Colonic mucosa (tissue), 4 donors: ENCODE data around the gene ABCD2. TPM values are rescaled to one million over a fixed set of nuclear protein-coding genes. Genes with fewer than 3 reads are reported as not detected.

Experiments
- DNase-seq: peaks from one replicate; pipeline ENCODE4 v3.0.0-alpha.2; 2020
- H3K27ac ChIP-seq: fragments of 200-600 bp; one replicate; pipeline ENCODE4 v1.8.0; 2021
- H3K27me3 ChIP-seq: fragments of 200-600 bp; one replicate; pipeline ENCODE4 v1.8.0; 2021
- H3K36me3 ChIP-seq: fragments of 200-600 bp; one replicate; pipeline ENCODE4 v1.8.0; 2021
- H3K4me1 ChIP-seq: fragments of 200-600 bp; one replicate; pipeline ENCODE4 v1.8.0; 2021; ENCODE audit warnings: mild to moderate bottlenecking
- H3K4me3 ChIP-seq: fragments of 200-600 bp; one replicate; pipeline ENCODE4 v1.8.0; 2021
- H3K9ac ChIP-seq, 2 donors: one replicate each; pipeline ENCODE4 v1.7.0; 2013; ENCODE audit warnings: control low read depth in 2 of 2, low read depth in 2 of 2, low read length in 2 of 2
- H3K9me3 ChIP-seq: fragments of 200-600 bp; one replicate; pipeline ENCODE4 v1.8.0; 2021
- CTCF ChIP-seq: fragments of 200-600 bp; IDR thresholded peaks from one replicate; pipeline ENCODE4 v1.8.0; 2022; ENCODE audit warnings: antibody characterized with exemption, mild to moderate bottlenecking
- intact Hi-C: fragments of 100-400 bp; cut with DNase I; formaldehyde crosslinking; loops from one replicate; pipeline ENCODE4 v1.14.1; 2022
- total RNA-seq, 2 donors: library from RNA; stranded (reverse); fragmentation: NEBNext Ultra II Directional in 1 of 2; extraction: Animal tissue kit (Norgen Biotek cat#: 25700) in 1 of 2; gene quantifications; one replicate each; pipeline ENCODE4 v1.2.1, GENCODE V29; 2021
- donor health status: healthy.
- donor health status: DM: no; HTN: no; CAD: no.
- donor health status: DM: no; HTN: no; CAD: no.

Gene ABCD2
- total RNA-seq, 2 donors from 2014 or later = 0.17 to 0.19 TPM

GRCh38 chr12:39502726-39503125 is 116.9 kb downstream of the ABCD2 start:
- Histone ChIP-seq H3K36me3 (no peaks in the 10 kb centered on the region), H3K27ac (no peak overlapping the region), H3K4me3 (no peak overlapping the region), H3K9ac (no peak overlapping the region), H3K27me3 (no peaks in the 10 kb centered on the region), H3K4me1 (no peaks in the 10 kb centered on the region), H3K9me3 (no peaks in the 10 kb centered on the region)
- intact Hi-C loops = no loop called here
- no peak for DNase-seq
- TF ChIP-seq CTCF = no peak

Other genes with a start within 250 kb of the ABCD2 start
- gene KIF21A, start 176.7 kb downstream of the ABCD2 start, total RNA-seq = 10 to 100 TPM; 24.6 to 31.0 TPM